ENCODE measurements around the gene SNX2. TPM values are rescaled to one million over a fixed set of nuclear protein-coding genes. Genes with fewer than 3 reads are reported as not detected.

Gene SNX2
- polyA plus RNA-seq = 379 TPM

GRCh38 chr5:122774861-122775549, at the start of gene SNX2:
TSS of gene SNX2 (plus strand) at chr5:122775080. CDS start at chr5:122775104, 24 bp downstream.
- Mint-ChIP-seq H3K27me3 (peaks cover 2% of the 10 kb centered on the region), H3K36me3 (peaks cover 10% of the 10 kb centered on the region), H3K9me3 (no peaks in the 10 kb centered on the region), H3K4me1 (peaks cover 24 to 31% (median 28%) of the 10 kb centered on the region in 3 donors), H3K27ac (peak within 1 kb of the TSS; percentile 97 to 100 (median 100)), H3K4me3 (peak within 1 kb of the TSS; percentile 96 to 99 (median 97))

- Mint-ChIP-seq H3K9me3 (peaks cover 0 to 2% (median 0%) of the 10 kb centered on the region in 3 donors), H3K4me3 (no peak overlapping the region), H3K36me3 (peaks cover 3% of the 10 kb centered on the region), H3K4me1 (peaks cover 38 to 56% (median 48%) of the 10 kb centered on the region in 3 donors), H3K27me3 (no peaks in the 10 kb centered on the region), H3K27ac (no peak overlapping the region)
These were observed 47.8 kb upstream of the SNX2 start for GRCh38 chr5:122727112-122727541.

GRCh38 chr5:122730037-122730436, 44.8 kb upstream of the SNX2 start:
- Mint-ChIP-seq H3K4me3 (no peak overlapping the region), H3K27me3 (no peaks in the 10 kb centered on the region), H3K9me3 (peaks cover 0 to 2% (median 0%) of the 10 kb centered on the region in 3 donors), H3K4me1 (peaks cover 21 to 36% (median 29%) of the 10 kb centered on the region in 3 donors), H3K36me3 (peaks cover 3% of the 10 kb centered on the region), H3K27ac (no peak overlapping the region)

- no peak overlapping the region for H3K27ac Mint-ChIP-seq
- H3K4me3 Mint-ChIP-seq = peak overlapping the region in 1 of 4 donors; percentile 7
- H3K9me3 Mint-ChIP-seq = peaks cover 0 to 2% (median 0%) of the 10 kb centered on the region in 3 donors
- H3K36me3 Mint-ChIP-seq = peaks cover 3% of the 10 kb centered on the region
- no peaks in the 10 kb centered on the region for H3K27me3 Mint-ChIP-seq
- peaks cover 21 to 36% (median 29%) of the 10 kb centered on the region in 3 donors for H3K4me1 Mint-ChIP-seq
These were observed 44.4 kb upstream of the SNX2 start for GRCh38 chr5:122730456-122730855.

GRCh38 chr5:122736086-122736845, 38.6 kb upstream of the SNX2 start:
- no peak overlapping the region for H3K27ac Mint-ChIP-seq
- no peaks in the 10 kb centered on the region for H3K9me3 Mint-ChIP-seq

GRCh38 chr5:122738088-122738487, 36.8 kb upstream of the SNX2 start:
- H3K9me3 Mint-ChIP-seq = peaks cover 0 to 2% (median 0%) of the 10 kb centered on the region in 3 donors
- H3K4me3 Mint-ChIP-seq = no peak overlapping the region
- no peaks in the 10 kb centered on the region for H3K27me3 Mint-ChIP-seq
- H3K4me1 Mint-ChIP-seq = peaks cover 9 to 13% (median 12%) of the 10 kb centered on the region in 3 donors
- peaks cover 2% of the 10 kb centered on the region for H3K36me3 Mint-ChIP-seq
- H3K27ac Mint-ChIP-seq = peak overlapping the region in 1 of 3 donors; percentile 45

More at GRCh38 chr5:122736086-122736845, 38.6 kb upstream of the SNX2 start:
- Mint-ChIP-seq H3K27me3 (no peaks in the 10 kb centered on the region), H3K4me1 (peaks cover 7 to 19% (median 13%) of the 10 kb centered on the region in 3 donors), H3K4me3 (peak overlapping the region in 3 of 4 donors; percentile 11 to 65 (median 34)), H3K36me3 (peaks cover 2% of the 10 kb centered on the region)

- no peak overlapping the region for H3K27ac Mint-ChIP-seq
- H3K27me3 Mint-ChIP-seq = no peaks in the 10 kb centered on the region
- H3K4me1 Mint-ChIP-seq = peaks cover 1 to 7% (median 2%) of the 10 kb centered on the region in 3 donors
- H3K9me3 Mint-ChIP-seq = peaks cover 0 to 2% (median 0%) of the 10 kb centered on the region in 3 donors
- H3K36me3 Mint-ChIP-seq = peaks cover 2% of the 10 kb centered on the region
- H3K4me3 Mint-ChIP-seq = no peak overlapping the region
These were observed 33.2 kb upstream of the SNX2 start for GRCh38 chr5:122741681-122742080.

- Mint-ChIP-seq H3K9me3 (peaks cover 0 to 3% (median 0%) of the 10 kb centered on the region in 3 donors), H3K4me3 (no peak overlapping the region), H3K27me3 (no peaks in the 10 kb centered on the region), H3K4me1 (peaks cover 1 to 7% (median 2%) of the 10 kb centered on the region in 3 donors), H3K27ac (no peak overlapping the region), H3K36me3 (no peaks in the 10 kb centered on the region)
These were observed 31.6 kb upstream of the SNX2 start for GRCh38 chr5:122743261-122743660.

GRCh38 chr5:122745597-122745996, 29.3 kb upstream of the SNX2 start:
- Mint-ChIP-seq H3K9me3 (peaks cover 0 to 3% (median 0%) of the 10 kb centered on the region in 3 donors), H3K36me3 (no peaks in the 10 kb centered on the region), H3K27me3 (no peaks in the 10 kb centered on the region), H3K27ac (no peak overlapping the region), H3K4me1 (peaks cover 0 to 2% (median under 1%) of the 10 kb centered on the region in 3 donors), H3K4me3 (no peak overlapping the region)

- Mint-ChIP-seq H3K27me3 (no peaks in the 10 kb centered on the region), H3K4me1 (peaks cover 4 to 13% (median 7%) of the 10 kb centered on the region in 3 donors), H3K27ac (no peak overlapping the region), H3K9me3 (peaks cover 0 to 2% (median 0%) of the 10 kb centered on the region in 3 donors), H3K4me3 (no peak overlapping the region), H3K36me3 (peaks cover 2% of the 10 kb centered on the region)
These were observed 25.0 kb upstream of the SNX2 start for GRCh38 chr5:122749886-122750285.

GRCh38 chr5:122751293-122751782, 23.5 kb upstream of the SNX2 start:
- H3K4me1 Mint-ChIP-seq = peaks cover 12 to 21% (median 13%) of the 10 kb centered on the region in 3 donors
- H3K27me3 Mint-ChIP-seq = no peaks in the 10 kb centered on the region
- peak overlapping the region in 1 of 4 donors; percentile 48 for H3K4me3 Mint-ChIP-seq
- H3K27ac Mint-ChIP-seq = peak overlapping the region in 2 of 3 donors; percentile 46 to 66
- H3K36me3 Mint-ChIP-seq = peaks cover 2% of the 10 kb centered on the region
- peaks cover 0 to 2% (median 0%) of the 10 kb centered on the region in 3 donors for H3K9me3 Mint-ChIP-seq

GRCh38 chr5:122753500-122753899, 21.4 kb upstream of the SNX2 start:
- peaks cover 14 to 34% (median 26%) of the 10 kb centered on the region in 3 donors for H3K4me1 Mint-ChIP-seq
- H3K9me3 Mint-ChIP-seq = no peaks in the 10 kb centered on the region
- H3K36me3 Mint-ChIP-seq = peaks cover 2% of the 10 kb centered on the region
- no peaks in the 10 kb centered on the region for H3K27me3 Mint-ChIP-seq
- H3K4me3 Mint-ChIP-seq = no peak overlapping the region
- no peak overlapping the region for H3K27ac Mint-ChIP-seq

- Mint-ChIP-seq H3K4me1 (peaks cover 14 to 36% (median 26%) of the 10 kb centered on the region in 3 donors), H3K4me3 (peak overlapping the region in 2 of 4 donors; percentile 30 to 46), H3K27me3 (no peaks in the 10 kb centered on the region), H3K27ac (no peak overlapping the region), H3K9me3 (no peaks in the 10 kb centered on the region), H3K36me3 (peaks cover 2% of the 10 kb centered on the region)
These were observed 19.1 kb upstream of the SNX2 start for GRCh38 chr5:122755783-122756182.

- Mint-ChIP-seq H3K4me1 (peaks cover 11 to 30% (median 23%) of the 10 kb centered on the region in 3 donors), H3K27me3 (no peaks in the 10 kb centered on the region), H3K9me3 (no peaks in the 10 kb centered on the region), H3K36me3 (no peaks in the 10 kb centered on the region), H3K4me3 (peak overlapping the region in 2 of 4 donors; percentile 46 to 61), H3K27ac (no peak overlapping the region)
These were observed 18.5 kb upstream of the SNX2 start for GRCh38 chr5:122756264-122756911.
